NCI-H1092 (cell line): ENCODE data around the gene CIB2.
"Not testable (repeated sequence)": the region's sequence is repeated elsewhere in the genome, so short reads cannot be mapped to it uniquely, and the experiment has no call there.

Experiments
- DNase-seq: peaks from one replicate; lab custom pipeline; 2025; lab: John Stamatoyannopoulos, UW

The CIB2 gene

DNA sequence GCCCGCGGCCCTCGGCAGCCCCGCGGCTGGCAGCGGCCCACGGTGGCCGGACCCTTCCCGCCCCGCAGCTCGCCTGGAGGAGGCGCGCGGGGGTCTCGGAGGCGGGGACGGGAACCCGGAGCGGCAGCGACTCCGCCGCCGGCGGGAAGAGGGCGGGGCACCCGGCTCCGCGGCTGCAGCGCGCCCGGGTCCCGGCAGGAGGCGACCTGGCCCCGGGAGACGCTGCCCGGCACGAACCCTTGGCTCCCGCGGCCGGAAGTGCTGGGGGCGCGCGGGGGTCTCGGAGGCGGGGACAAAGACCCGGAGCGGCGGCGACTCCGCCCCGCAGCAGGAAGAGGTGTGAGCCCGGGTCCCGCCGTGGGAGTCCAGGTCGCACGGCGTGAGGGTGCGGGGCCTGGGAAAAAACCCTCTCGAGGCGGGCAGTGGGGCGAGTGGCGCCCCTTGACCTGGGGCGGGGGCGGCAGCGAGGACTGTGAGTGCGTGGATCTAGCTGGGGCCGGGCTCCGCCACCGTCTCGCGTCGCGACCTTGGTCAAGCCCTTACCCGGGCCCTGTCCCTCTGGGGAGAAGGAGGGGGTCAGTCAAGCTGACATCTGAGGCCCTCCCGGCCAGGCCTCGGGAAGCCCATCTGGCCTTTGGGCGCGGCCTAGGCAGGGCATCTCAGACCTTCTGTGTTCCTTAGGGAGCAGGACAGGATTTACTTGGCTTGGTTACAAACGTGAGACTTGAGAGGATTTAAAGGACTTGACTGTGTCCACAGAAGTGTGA lies at the start of gene CIB2:
Gene CIB2, minus strand, starts transcription at position 151 of the 767 bp plus-strand sequence. CDS start 230 bp downstream, outside the sequence.
- peak; percentile 45 for DNase-seq

DNA sequence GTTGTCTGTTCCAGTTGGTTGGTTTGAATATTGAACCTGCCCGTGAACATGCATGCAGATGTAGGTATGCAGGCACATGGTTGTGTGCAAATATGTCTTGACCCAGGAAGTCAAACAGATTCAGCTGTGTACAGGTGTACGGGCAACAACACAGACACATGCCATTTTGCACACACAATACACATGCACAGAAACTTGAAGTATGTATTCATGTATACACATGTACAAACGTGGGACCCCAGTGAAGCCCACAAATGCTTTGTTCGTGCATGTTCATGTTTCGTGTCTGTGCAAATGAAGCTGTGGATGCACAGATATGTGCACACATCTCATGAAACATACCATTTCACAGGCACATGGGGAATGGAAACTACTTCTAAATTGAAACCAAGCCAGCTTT lies 48.7 kb upstream of the CIB2 start:
- DNase-seq, result no peak

DNA sequence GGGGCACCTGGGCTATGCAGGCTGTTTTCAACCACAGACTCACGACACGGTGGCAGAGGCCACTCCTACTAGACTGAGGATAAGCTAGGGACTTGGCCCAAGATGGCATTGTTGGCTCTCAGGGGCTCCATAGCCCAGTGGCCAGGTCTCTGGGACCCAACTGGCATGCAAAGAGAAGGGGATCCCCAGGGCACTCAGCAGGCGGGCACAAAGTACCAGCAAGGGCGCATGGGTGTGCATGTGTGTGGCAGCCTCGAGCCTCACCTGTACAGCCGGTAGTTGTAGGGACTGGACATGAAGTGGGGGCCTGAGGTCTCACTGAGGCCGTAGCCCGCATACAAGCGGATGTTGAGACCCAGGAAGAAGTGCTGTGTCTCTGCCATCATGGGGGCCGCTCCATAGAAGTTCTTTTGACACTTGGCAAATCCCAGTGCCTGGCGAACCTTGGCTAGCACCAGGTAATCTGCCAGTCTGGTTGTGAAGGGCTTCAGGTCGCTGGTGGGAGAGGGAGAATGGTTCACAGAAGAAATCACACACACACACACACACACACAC lies 48.1 kb upstream of the CIB2 start:
- no peak for DNase-seq

DNA sequence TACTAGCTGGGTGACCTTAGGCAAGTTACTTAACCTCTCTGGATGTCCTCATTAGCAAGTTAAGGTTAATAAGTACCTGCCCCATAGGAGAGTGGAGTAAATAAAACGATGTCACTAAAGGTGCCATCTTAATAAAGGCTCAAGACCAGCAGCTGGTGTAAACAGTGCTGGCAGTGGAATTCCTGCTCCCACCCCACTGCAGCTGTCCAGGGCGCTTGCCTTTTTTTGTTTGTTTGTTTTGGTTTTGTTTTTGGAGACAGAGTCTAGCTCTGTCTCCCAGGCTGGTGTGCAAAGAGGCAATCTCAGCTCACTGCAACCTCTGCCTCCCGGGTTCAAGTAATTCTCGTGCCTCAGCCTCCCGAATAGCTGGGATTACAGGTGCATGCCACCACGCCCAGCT lies 46.8 kb upstream of the CIB2 start:
- no peak for DNase-seq

DNA sequence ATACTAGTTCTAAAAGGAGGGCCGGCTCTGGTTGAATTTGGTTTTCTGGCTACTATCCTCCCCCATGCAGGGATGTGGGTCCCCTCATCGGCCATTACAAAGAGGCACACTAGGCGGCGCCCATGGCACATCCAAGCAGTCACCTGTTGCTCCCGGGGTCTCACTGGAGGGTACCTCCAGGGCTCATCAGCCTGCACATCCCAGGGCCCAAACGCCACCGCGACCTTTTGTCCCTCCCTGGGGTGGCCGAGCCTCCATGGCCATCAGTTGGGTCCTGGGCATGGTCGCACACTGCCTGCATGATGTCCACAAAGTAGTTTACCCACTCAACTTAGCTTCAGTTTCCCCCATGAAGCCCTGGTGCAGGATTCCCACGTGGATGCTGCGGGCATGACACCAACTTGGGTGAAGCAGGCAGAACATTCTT lies 46.2 kb upstream of the CIB2 start:
- peak; percentile 4 for DNase-seq

DNA sequence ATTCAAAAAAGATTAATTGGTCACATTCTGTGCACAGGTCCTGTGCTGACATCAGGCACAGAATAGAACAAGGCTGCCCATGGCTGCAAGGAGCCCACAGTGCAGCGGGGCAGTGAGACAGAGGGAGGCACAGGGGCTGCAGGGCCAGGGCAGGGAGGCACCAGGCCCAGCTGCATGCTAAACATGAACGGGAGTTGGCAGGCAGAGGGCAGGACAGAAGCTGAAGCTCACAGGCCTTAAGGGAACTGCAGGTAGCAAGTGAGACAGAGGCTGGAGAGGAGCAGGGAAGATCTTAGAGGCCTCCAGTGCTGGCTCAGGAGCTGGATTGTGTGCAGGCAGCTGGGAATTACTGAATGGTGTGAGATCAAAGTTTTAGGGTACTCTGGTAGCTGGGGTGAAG lies 44.1 kb upstream of the CIB2 start:
- DNase-seq, result no peak

DNA sequence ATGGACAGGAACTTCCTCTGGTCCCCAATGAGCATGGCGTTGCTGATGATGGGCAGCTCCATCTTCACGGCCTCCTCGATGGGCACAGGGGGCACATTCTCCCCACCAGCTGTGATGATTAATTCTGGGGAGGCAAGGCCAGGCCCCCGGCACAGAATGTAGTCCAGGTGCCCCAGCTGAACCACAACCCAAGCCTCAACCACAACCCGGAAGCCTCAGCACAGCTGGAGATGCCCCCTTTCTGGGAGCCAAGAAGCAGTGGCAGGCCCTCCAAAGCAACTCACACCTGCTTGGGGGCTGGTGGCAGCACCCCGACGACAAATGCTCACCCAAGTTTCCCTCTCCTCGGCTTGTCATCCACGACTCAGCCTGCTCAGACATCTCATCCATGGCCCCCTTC lies 43.2 kb upstream of the CIB2 start:
- no peak for DNase-seq

DNA sequence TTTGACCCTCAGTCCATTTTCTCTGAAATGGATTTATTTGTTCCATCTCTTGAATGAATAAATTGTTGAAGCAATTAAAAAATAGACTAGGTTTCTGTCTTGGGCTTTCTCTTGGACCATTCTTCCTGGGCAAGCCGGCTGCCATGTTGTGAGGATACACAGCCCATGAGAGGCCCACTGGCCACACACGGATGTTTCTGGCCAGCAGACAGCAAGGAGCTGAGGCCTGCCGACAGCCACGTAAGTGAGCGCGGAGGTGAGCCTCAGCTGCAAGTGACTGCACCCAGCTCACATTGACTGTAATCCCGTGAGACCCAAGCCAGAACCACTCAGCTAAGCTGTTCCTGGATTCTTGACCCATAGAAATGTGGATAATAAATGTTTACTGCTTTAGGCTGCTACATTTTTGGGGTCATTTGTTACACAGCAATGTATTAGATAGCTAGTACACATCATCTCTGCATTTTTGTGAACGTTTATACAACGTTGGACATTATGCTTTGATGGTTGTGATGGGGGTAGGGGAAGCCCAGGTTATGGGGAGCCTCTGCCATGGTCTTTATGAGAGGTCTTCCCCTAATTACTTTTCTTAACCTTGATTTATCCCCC lies 40.7 kb upstream of the CIB2 start:
- no peak for DNase-seq

DNA sequence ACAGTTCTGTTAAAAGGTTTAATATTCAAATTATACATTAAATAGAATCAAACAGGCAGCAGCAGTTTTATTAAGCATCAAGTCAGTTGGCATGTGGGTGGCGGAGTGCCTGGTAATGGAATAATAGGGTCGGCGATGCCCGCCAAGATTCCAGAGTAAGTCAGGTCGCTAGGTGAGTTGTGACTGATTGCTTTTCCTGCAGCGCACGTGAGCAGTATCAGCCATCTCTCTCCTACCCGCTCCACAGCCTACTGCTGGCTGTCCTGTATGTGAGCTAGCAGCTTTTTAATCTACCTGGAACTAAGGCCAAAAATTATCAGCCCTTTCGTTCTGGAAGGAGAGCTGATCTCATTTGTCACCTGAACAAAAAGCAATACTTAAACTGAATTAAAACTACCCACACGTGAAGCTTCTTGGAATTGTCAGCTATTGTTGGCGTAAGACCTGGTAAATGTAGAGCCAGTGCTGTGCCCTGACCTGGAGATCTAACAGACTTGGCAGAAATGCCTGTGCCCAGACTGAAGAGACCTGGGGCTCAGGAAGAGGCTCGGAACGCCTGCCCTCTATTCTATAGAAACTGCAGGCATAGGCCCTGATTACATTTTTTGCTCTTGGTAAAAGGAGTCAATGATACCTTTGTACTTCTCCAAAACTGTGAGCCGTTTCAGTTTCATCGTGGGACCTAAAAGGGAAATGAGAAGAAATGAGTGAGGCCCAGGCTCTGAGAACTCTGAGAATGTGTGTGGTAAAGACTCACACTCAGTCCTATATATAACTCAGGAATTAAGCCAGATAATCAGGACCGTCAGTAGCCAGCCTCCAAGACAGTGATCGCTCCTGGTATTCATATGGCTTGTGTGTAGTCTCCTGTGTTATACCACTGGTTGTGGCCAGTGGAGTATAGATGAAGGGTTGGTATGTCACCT lies 39.9 kb upstream of the CIB2 start:
- DNase-seq, result no peak

DNA sequence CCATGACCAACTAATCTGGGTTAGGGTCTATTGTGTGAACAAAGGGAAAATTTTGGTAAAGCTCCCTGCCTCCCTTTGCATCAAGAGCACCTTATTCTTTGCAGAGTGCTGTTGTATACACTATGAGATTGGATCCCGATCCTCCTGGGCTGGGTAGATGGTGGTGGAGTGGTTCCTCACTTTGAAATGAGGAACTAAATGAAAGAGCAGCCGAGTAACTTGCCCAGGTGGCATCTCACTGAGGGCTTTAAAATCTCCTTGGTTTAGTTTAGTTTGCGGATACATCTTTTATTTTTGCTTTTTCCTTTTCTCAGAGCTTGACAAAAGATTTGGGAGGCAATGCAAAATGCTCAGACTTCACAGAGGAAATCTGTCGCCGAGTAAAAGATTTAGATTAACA lies 37.4 kb upstream of the CIB2 start:
- no peak for DNase-seq

DNA sequence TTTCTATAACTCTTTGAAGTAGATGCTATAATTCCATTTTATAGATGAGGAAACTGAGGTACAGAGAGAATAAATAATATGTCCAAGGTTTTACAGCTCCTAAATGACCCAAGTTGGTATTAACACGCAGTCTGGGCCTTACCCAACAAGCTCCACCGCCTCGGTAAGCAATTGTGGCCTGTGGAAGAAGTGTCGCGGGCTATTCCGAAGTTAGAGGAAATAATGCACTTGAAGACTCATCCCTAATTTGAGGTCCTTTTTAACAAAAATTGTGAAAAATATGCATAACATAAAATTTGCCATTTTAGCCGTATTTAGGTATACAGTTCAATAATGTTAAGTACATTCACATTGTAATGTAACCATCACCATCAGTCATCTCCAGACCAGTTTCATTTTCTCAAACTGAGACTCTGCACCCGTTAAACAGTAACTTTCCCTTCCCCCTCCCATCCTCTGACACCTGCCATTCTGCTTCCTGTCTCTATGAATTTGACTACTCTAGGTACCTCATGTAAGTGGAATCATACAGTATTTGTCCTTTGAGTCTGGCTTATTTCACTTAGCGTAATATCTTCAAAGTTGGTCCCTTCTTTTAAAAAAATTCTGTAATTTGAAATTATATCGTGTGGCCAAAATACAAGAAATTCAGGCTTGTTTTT lies 36.1 kb upstream of the CIB2 start:
- no peak for DNase-seq

DNA sequence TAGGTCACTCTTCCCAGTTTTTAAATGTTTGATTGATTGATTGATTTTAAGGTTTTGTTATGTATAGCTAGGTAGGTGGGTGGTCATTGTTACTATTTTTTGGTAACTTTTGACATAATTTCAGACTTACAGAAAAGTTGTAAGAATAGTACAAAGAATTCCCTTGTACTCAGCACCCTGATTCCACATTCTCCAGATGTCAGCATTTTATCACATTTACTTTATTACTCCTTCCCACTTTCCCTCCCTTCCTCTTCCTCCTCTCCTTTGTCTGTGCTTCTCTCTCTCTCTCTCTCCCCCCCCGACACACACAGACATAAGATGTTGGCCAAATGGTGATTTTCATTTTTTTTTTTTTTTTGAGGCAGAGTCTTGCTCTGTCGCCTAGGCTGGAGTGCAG lies 32.8 kb upstream of the CIB2 start:
- DNase-seq, result no peak

DNA sequence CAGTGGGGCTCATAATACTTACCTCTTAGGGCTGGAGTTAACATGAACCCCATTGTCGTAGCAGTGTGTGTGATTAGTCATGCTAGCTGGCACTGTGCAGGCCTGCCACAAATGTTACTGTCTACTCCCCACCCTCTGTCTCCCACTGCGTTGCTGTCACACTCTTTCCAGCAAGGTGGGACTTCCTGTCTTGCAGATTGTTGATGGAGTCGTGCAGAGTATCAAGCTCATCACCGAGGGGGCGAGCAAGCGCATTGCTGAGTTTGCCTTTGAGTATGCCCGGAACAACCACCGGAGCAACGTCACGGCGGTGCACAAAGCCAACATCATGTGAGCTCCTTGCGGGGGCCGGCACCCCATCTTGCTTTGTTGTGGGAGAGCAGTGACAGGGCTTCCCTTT lies 30.8 kb upstream of the CIB2 start:
- DNase-seq, result no peak

DNA sequence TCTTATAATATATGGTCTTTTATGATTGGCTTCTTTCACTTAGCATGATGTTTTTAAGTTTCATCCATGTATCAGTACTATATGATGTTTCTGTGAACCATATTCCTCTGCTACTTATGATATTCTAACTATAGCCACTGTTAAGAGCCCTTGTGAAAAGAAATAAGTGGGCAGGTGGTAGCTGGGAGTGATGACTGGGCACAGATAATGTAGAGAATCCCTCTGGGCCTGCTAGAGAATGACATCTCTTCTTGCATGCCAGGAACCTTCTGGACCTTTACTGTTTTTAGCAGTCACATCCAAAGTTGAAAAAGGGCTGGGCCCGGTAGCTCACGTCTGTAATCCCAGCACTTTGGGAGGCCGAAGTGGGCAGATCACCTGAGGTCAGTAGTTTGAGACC lies 28.1 kb upstream of the CIB2 start:
- DNase-seq, result no peak

DNA sequence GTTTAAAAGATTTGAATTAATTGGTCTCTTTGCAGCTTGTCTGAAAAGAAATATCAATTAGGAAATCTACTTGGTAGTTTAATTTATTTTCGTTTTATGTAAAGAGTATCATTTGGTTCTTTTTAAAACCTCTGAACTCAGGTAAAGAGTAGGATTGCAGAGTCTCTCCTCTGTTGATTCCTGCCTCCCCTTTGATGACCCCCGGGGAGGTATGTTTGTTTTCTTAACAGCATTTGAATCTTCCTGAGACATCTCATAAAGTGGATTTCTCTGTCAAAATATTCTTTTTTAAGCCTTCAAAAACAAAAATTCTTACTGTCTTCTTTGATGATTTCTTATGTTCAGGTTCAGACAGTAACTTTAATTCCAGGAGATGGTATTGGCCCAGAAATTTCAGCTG lies 26.0 kb upstream of the CIB2 start:
- DNase-seq, result no peak

DNA sequence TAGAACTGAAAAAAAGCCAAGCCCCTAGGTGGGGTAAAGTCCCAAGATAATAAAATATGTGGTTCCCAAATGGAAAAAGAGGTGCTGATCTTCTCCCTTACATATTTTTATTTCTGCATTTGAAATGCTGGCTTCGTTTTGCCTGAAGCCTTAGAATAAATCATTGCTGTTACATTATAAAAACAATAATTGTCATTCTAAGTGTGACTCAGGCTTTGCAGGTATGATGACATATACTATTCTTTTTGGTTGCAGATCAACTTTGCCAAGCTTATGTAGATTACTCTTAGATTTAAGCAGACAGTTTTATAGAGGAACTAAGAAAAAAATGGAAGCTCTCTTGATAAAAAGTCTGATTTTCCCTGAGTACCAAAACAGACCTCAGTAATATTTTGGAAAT lies 25.4 kb upstream of the CIB2 start:
- no peak for DNase-seq

DNA sequence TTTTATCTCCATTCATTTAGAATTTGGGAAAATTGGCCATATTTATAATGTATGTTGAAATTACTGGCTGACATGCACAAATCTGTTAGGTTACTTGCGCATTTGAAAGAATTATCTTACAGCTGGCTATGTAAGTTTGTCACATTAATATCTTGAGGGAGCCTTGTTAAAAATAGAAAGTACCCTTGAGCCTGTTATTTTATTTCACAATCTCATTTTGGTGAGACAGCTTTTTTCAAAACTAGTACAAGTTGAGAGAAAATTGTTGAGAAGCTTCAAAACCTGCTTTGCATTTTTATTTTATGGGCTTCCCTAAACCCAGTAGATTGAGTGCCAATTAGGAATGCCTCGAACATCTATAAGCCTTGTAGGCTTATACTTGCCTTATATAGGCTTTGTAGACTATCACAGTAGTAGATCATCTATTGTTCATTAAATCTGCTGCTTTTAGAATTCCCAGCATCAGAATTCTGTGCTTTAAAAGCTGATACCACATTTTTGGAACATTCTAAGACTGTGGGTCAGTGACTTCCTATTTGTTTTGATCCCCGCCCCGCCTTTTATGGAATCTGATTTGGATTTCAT lies 24.2 kb upstream of the CIB2 start:
- no peak for DNase-seq

DNA sequence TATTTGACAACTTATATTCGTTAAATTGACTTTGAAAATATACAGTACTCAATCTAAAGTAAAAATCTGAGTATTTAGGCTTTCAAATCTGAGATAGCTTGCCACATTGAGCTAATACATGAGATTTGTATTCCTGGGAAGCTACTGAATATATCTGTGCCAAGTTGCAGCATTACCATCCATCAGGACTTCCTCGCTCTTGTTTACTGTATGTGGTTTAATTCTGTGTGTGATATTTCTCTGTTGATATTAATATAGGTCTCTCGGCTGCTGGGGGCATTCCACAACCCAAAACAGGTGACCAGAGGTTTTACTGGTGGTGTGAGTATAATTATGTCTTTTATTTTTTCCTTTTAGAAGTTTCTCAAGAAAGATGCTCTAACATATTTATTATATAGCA lies 23.7 kb upstream of the CIB2 start:
- no peak for DNase-seq

DNA sequence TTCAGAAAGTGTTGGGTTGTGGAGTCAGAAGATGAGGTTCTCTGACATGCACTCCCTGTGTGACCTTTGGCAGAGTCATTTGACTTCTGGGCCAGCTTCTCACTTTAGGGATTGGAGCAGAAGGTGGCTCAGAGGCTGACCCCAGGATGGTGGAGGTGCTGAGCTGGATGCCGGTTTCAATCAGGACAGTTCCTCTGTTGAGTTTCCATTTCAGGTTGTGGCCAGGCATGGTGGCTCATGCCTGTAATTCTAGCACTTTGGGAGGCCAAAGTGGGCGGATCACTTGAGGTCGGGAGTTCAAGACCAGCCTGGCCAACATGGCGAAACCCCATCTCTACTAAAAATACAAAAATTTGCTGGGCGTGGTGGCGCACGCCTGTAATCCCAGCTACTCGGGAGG lies 19.8 kb upstream of the CIB2 start:
- not testable (repeated sequence) for DNase-seq

DNA sequence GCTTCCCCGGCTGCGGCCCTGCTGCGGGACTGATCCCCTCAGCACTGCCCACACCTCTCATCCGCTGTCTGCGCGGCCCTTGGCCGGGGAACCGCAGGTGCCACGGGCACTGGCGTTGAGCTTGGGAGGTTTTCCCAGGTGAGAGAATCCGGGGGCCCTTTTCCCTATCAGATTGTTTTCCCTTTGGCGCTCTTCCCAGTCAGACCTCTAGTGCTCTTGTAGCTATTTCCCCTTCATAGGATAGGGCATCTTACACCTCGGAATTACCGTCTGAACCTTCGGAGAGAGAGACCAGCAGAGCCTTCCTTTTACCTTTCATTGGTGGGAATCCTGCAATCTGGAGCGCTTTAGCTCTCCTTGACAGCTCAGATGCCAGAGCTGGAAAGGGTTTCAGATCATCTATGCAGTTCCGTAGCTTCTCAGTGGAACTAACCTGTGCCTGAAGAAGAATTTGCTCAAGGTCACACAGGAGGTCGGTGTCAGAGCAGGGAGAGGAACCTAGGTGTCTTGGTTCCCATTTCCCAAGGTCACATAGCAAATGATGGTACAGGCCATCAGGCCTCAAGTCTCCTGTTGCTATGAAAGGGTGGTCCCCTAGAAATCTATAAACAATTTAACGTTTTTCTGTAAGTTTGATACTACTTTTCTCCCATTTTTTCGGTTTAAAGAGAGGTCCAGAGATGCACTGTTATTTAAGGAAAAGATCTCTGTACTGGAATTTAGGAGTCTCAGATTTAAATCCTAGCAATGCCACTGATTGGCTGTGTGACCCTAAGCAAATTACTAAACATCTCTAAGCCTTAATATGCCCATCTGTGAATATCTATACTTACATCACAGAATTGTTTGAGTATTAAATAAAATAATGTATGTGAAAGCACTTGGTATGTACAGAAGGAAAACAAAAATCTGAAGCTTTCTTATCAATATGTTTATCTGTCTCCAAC lies 18.8 kb upstream of the CIB2 start:
- DNase-seq, result peak; percentile 43
